ENCODE results near the gene LSM14B.

DNA sequence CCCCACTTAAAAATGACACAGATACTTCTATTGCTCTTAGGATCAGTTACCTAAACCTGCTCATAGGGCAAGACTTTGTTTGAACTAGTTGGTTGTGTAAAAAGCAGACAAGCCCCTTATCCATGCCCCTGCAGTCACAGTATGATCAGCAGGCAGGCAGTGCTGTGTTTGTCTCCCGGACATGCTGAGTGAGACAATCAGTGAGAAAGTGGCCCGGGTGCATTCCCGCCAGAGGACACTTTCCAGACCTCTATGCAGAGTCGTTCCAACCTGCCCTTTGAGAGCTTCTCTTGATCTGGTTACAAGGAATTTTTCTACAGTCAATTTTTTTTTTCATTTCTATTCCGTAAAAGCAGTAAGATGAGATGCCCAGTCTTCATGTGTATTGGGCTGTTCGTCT, 6.2 kb downstream of the LSM14B start:
- TF ChIP-seq CTCF (IDR thresholded peaks at IDR 0.05) (no peak), POLR2A (IDR thresholded peaks at IDR 0.05) (no peak)

Measured in testis (tissue), 2 donors.